Esophagus squamous epithelium (tissue), 4 donors: ENCODE results near the gene CCER1.

Source experiments
- POLR2A ChIP-seq, 4 donors: fragments of 450-650 bp; IDR thresholded peaks; one replicate each; pipeline ENCODE4 v1.6.1; 2017; ENCODE audit warnings: antibody characterized with exemption in 4 of 4, mild to moderate bottlenecking in 4 of 4, moderate library complexity in 3 of 4
- TF ChIP-seq, protein P1 (sequence below), 6 experiments: fragments of 450-650 bp in 4 of 6; fragments of 200-600 bp in 2 of 6; sonication (generic) in 2 of 6; IDR thresholded peaks; one replicate each; pipeline ENCODE4 v1.5.1; 2016 to 2019; ENCODE audit warnings: antibody characterized with exemption in 6 of 6, mild to moderate bottlenecking in 4 of 6, moderate library complexity in 4 of 6

DNA sequence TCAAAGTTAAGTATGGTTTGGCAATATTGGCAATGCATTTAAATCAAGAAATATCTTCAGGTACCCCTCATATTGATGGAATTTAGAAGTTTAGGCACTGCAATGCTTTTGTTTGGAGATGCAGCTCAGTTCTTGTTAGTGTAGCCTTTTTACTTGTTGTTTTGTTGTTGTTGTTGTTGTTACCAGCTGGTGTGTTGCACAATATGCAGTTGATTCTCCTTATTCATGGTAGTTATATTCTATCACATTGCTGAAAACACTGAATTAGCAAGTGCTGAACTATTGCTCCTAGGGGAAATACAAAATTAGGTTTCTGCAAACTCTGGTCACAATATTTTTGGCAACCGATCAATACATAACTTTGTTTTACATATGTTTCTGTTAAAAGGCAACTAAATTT, 34.8 kb downstream of the CCER1 start:
- TF ChIP-seq, protein P1, sequence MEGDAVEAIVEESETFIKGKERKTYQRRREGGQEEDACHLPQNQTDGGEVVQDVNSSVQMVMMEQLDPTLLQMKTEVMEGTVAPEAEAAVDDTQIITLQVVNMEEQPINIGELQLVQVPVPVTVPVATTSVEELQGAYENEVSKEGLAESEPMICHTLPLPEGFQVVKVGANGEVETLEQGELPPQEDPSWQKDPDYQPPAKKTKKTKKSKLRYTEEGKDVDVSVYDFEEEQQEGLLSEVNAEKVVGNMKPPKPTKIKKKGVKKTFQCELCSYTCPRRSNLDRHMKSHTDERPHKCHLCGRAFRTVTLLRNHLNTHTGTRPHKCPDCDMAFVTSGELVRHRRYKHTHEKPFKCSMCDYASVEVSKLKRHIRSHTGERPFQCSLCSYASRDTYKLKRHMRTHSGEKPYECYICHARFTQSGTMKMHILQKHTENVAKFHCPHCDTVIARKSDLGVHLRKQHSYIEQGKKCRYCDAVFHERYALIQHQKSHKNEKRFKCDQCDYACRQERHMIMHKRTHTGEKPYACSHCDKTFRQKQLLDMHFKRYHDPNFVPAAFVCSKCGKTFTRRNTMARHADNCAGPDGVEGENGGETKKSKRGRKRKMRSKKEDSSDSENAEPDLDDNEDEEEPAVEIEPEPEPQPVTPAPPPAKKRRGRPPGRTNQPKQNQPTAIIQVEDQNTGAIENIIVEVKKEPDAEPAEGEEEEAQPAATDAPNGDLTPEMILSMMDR (IDR thresholded peaks at IDR 0.05) = no peak
- TF ChIP-seq POLR2A (IDR thresholded peaks at IDR 0.05) = no peak
